H1 (cell line): Measurements from ENCODE around the gene ENPP3. TPM values are rescaled to one million over a fixed set of nuclear protein-coding genes. Genes with fewer than 3 reads are reported as not detected.

Experiments used
- CTCF ChIA-PET: fragments of 300-600 bp; sonication (Branson Sonifier 250); formaldehyde crosslinking; loops from one replicate; lab custom pipeline; 2021; ENCODE audit not compliant: partially characterized antibody; lab: Charles Lee
- POLR2A ChIA-PET: fragments of 300-600 bp; sonication (Branson Sonifier 250); formaldehyde crosslinking; loops from one replicate; lab custom pipeline; 2021; ENCODE audit warnings: inconsistent platforms; ENCODE audit not compliant: partially characterized antibody; lab: Charles Lee
- DNase-seq, 2 experiments: peaks; one replicate each; pipeline versions ENCODE4 v3.0.0 to v3.0.0-alpha.2; 2010 to 2022; ENCODE audit warnings: low spot score in 2 of 2, low read depth in 1 of 2, mixed read lengths in 1 of 2
- FAIRE-seq: peaks from 2 replicates; lab custom pipeline; 2011; peaks lifted over from hg19 to GRCh38; lab: Jason Lieb, UNC
- H2AFZ ChIP-seq: 2 replicates; pipeline ENCODE4 v1.8.1; 2012; ENCODE audit warnings: low read length, inconsistent platforms
- H2AK5ac ChIP-seq: 2 replicates; pipeline ENCODE4 v1.6.1; 2013; ENCODE audit warnings: low read depth, low read length
- H2BK120ac ChIP-seq: replicated peaks from 2 replicates; pipeline ENCODE3; 2013; ENCODE audit warnings: low read depth, low read length, inconsistent platforms
- H2BK12ac ChIP-seq: 2 replicates; pipeline ENCODE4 v1.6.1; 2013; ENCODE audit warnings: low read depth, low read length
- H2BK15ac ChIP-seq: 2 replicates; pipeline ENCODE4 v1.6.1; 2013; ENCODE audit warnings: low read length
- H2BK20ac ChIP-seq: 2 replicates; pipeline ENCODE4 v1.6.1; 2013; ENCODE audit warnings: low read length
- H2BK5ac ChIP-seq: 2 replicates; pipeline ENCODE4 v1.6.1; 2013; ENCODE audit warnings: low read depth, low read length
- H3K14ac ChIP-seq: 2 replicates; pipeline ENCODE4 v1.6.1; 2013; ENCODE audit warnings: inconsistent platforms; ENCODE audit not compliant: insufficient read length
- H3K18ac ChIP-seq: 2 replicates; pipeline ENCODE4 v1.6.1; 2013; ENCODE audit warnings: low read length; ENCODE audit errors: extremely low read depth
- H3K23ac ChIP-seq: 2 replicates; pipeline ENCODE4 v1.6.1; 2013; ENCODE audit warnings: inconsistent platforms; ENCODE audit not compliant: insufficient read length
- H3K23me2 ChIP-seq: 2 replicates; pipeline ENCODE4 v1.6.1; 2013; ENCODE audit warnings: low read depth, low read length
- H3K27ac ChIP-seq: 2 replicates; pipeline ENCODE4 v1.6.1; 2011; ENCODE audit warnings: low read depth, low read length, inconsistent platforms
- H3K27me3 ChIP-seq, 4 experiments: replicated peaks in 1 of 4; 1 replicate in 1 of 4; 2 replicates in 3 of 4; pipeline versions ENCODE4 v1.6.1 to v1.8.1; 2011 to 2013; ENCODE audit warnings: low read length in 3 of 4, mild to moderate bottlenecking in 3 of 4, inconsistent platforms in 2 of 4, mixed read lengths in 2 of 4, moderate library complexity in 1 of 4; ENCODE audit not compliant: control insufficient read depth in 3 of 4, insufficient read depth in 3 of 4; ENCODE audit errors: extremely low read depth in 1 of 4
- H3K36me3 ChIP-seq, 4 experiments: 2 replicates each; pipeline versions ENCODE4 v1.6.1 to v1.8.1; 2011 to 2013; ENCODE audit warnings: mild to moderate bottlenecking in 4 of 4, low read length in 3 of 4, moderate library complexity in 2 of 4, control low read depth in 1 of 4, inconsistent platforms in 1 of 4; ENCODE audit not compliant: insufficient read depth in 4 of 4, control insufficient read depth in 2 of 4
- H3K4ac ChIP-seq: replicated peaks from 2 replicates; pipeline ENCODE3; 2013; ENCODE audit warnings: low read length, low read depth, mixed read lengths, inconsistent platforms; ENCODE audit not compliant: insufficient read length
- H3K4me1 ChIP-seq, 4 experiments: replicated peaks in 1 of 4; 1 replicate in 1 of 4; 2 replicates in 3 of 4; pipeline versions ENCODE4 v1.6.1 to v1.8.1; 2011 to 2013; ENCODE audit warnings: low read length in 3 of 4, inconsistent platforms in 2 of 4, mixed read lengths in 1 of 4; ENCODE audit not compliant: insufficient read depth in 4 of 4, control insufficient read depth in 3 of 4
- H3K4me2 ChIP-seq, 2 experiments: 2 replicates each; pipeline versions ENCODE4 v1.6.1 to v1.8.1; 2011 to 2013; ENCODE audit warnings: low read depth in 2 of 2, low read length in 2 of 2, control low read depth in 1 of 2, inconsistent platforms in 1 of 2, mild to moderate bottlenecking in 1 of 2; ENCODE audit not compliant: insufficient read depth in 1 of 2
- H3K4me3 ChIP-seq, 4 experiments: fragments of 200-600, 300-600 bp in 1 of 4; sonication (generic), shearing (Covaris generic), sonication (Bioruptor Twin) in 1 of 4; 2 replicates each; pipeline versions ENCODE4 v1.5.1 to v1.8.1; 2011 to 2016; ENCODE audit warnings: low read length in 4 of 4, low read depth in 3 of 4, control low read depth in 2 of 4, inconsistent platforms in 2 of 4, mild to moderate bottlenecking in 2 of 4, mixed read lengths in 1 of 4, moderate library complexity in 1 of 4; ENCODE audit not compliant: insufficient read depth in 2 of 4; ENCODE audit errors: extremely low read depth in 1 of 4
- H3K56ac ChIP-seq: replicated peaks from 2 replicates; pipeline ENCODE3; 2013; ENCODE audit warnings: low read depth, mild to moderate bottlenecking, mixed read lengths, low read length, inconsistent platforms; ENCODE audit not compliant: insufficient read length
- H3K79me1 ChIP-seq: 2 replicates; pipeline ENCODE4 v1.6.1; 2013; ENCODE audit warnings: low read depth, low read length, control low read depth
- H3K79me2 ChIP-seq, 2 experiments: 2 replicates each; pipeline versions ENCODE4 v1.6.1 to v1.8.1; 2012 to 2013; ENCODE audit warnings: low read length in 2 of 2, mild to moderate bottlenecking in 2 of 2, inconsistent platforms in 1 of 2; ENCODE audit not compliant: insufficient read depth in 2 of 2, control insufficient read depth in 1 of 2
- H3K9ac ChIP-seq, 4 experiments: replicated peaks in 1 of 4; 1 replicate in 1 of 4; 2 replicates in 3 of 4; pipeline versions ENCODE4 v1.6.1 to v1.8.1; 2011 to 2013; ENCODE audit warnings: low read depth in 3 of 4, low read length in 3 of 4, control low read depth in 2 of 4, mild to moderate bottlenecking in 2 of 4, moderate library complexity in 2 of 4, inconsistent platforms in 1 of 4; ENCODE audit errors: extremely low read depth in 1 of 4
- H3K9me3 ChIP-seq, 2 experiments: 2 replicates each; pipeline versions ENCODE4 v1.6.1 to v1.8.1; 2012 to 2013; ENCODE audit warnings: mild to moderate bottlenecking in 2 of 2, moderate library complexity in 2 of 2, control low read depth in 1 of 2, inconsistent platforms in 1 of 2, low read depth in 1 of 2, low read length in 1 of 2, mixed read lengths in 1 of 2; ENCODE audit not compliant: insufficient read depth in 2 of 2
- H4K20me1 ChIP-seq, 2 experiments: replicated peaks in 1 of 2; 2 replicates each; pipeline versions ENCODE3 to v1.8.1; 2011 to 2013; ENCODE audit warnings: inconsistent platforms in 2 of 2, low read length in 2 of 2, mild to moderate bottlenecking in 1 of 2; ENCODE audit not compliant: insufficient read depth in 2 of 2, control insufficient read depth in 1 of 2
- H4K5ac ChIP-seq: 2 replicates; pipeline ENCODE4 v1.6.1; 2013; ENCODE audit warnings: low read length, low read depth, mixed read lengths, inconsistent platforms; ENCODE audit not compliant: insufficient read length
- H4K8ac ChIP-seq: 2 replicates; pipeline ENCODE4 v1.8.0; 2013; ENCODE audit warnings: mild to moderate bottlenecking, moderate library complexity, low read length, inconsistent platforms; ENCODE audit not compliant: insufficient read depth; ENCODE audit errors: extremely low read depth
- H4K91ac ChIP-seq: replicated peaks from 2 replicates; pipeline ENCODE3; 2013; ENCODE audit warnings: low read length, mixed read lengths, inconsistent platforms; ENCODE audit not compliant: insufficient read length
- BCL11A ChIP-seq, 2 experiments: IDR thresholded peaks; one replicate each; pipeline ENCODE4 v1.6.1; 2011; ENCODE audit warnings: low read depth in 2 of 2, low read length in 2 of 2, mild to moderate bottlenecking in 2 of 2
- SP2 ChIP-seq: IDR thresholded peaks from 2 replicates; pipeline ENCODE4 v1.6.1; 2012; ENCODE audit warnings: mild to moderate bottlenecking, low read length, inconsistent platforms
- USF2 ChIP-seq: IDR thresholded peaks from 2 replicates; pipeline ENCODE4 v1.6.1; 2011; ENCODE audit warnings: low read length, improper control_type of control experiment
- WGBS, 2 experiments: shearing (Covaris generic) in 1 of 2; methylation state at CpG; one replicate each; pipeline versions ENCODE4 v1.1.6 to v1.1.7; 2013 to 2015; ENCODE audit warnings: low lambda C conversion rate in 2 of 2, mixed read lengths in 2 of 2, inconsistent platforms in 1 of 2, low coverage in 1 of 2, missing lambda C conversion rate in 1 of 2; ENCODE audit not compliant: insufficient replicate concordance in 2 of 2, insufficient coverage in 1 of 2, insufficient read length in 1 of 2; ENCODE audit errors: extremely low coverage in 1 of 2, missing lambda C conversion rate in 1 of 2; 5-methylcytosine and 5-hydroxymethylcytosine counted together
- polyA plus RNA-seq, 7 experiments: library from polyadenylated mRNA; depleted of rRNA in 3 of 7; stranded (reverse) in 5 of 7; unstranded in 2 of 7; fragments of >200 nt in 5 of 7; fragments of 200-250 nt in 2 of 7; gene quantifications; 1 replicate in 5 of 7; 2 replicates in 1 of 7; 4 replicates in 1 of 7; pipeline versions ENCODE4 v1.2.1 to v1.2.3, GENCODE V29; 2011 to 2013; ENCODE audit warnings: missing spikeins in 2 of 7, mixed read lengths in 2 of 7
- total RNA-seq: library from RNA; stranded (reverse); fragmentation: NEBNext Ultra II Directional; extraction: Animal tissue kit (Norgen Biotek cat#: 25700); gene quantifications from 2 replicates; pipeline ENCODE4 v1.2.1, GENCODE V29; 2021

The ENPP3 gene
- total and polyA plus RNA-seq, 2 of the 8 experiments (the other 6 are each of a cell fraction or from before 2014, with no cell fraction given) = 0.11 TPM; not detected in 1

GRCh38 chr6:131741688-131742393, 104.7 kb downstream of the ENPP3 start:
- H2BK5ac ChIP-seq = no peak overlapping the region
- no peak overlapping the region for H3K56ac ChIP-seq
- no peak overlapping the region for H4K5ac ChIP-seq
- DNase-seq = no peak
- CTCF ChIA-PET = no interaction called here
- H3K23me2 ChIP-seq = no peaks in the 10 kb centered on the region; the same call in 1 of the 2 replicates
- H3K18ac ChIP-seq = no peak overlapping the region
- H3K27me3 ChIP-seq = no peaks in the 10 kb centered on the region
- H3K4me2 ChIP-seq = no peak overlapping the region
- whole genome bisulfite sequencing, 2 experiments = 90% methylated on average over 3 of the region's 3 CpGs; no CpG with 5 or more reads in 1 of the 2 experiments
- peaks cover 0 to 2% (median 0%) of the 10 kb centered on the region in 4 experiments; a peak in 2 of 7 replicates for H3K4me1 ChIP-seq
- no peak overlapping the region for H2BK20ac ChIP-seq
- no peak overlapping the region for H4K8ac ChIP-seq
- H3K79me2 ChIP-seq = no peaks in the 10 kb centered on the region
- no peak overlapping the region for H2AFZ ChIP-seq
- no peak overlapping the region for H2BK120ac ChIP-seq
- no peak overlapping the region for H2BK15ac ChIP-seq
- no peak overlapping the region for H3K9ac ChIP-seq
- FAIRE-seq = no peak
- H2BK12ac ChIP-seq = no peak overlapping the region
- H2AK5ac ChIP-seq = no peak overlapping the region
- TF ChIP-seq USF2 (no peak), BCL11A (IDR thresholded peaks at IDR 0.05; ENCODE audit: low read depth in 2 of 2, low read length in 2 of 2) (no peak), SP2 (no peak)
- TF ChIP-seq, all 59 proteins: peak for 0
- Histone ChIP-seq H3K23ac (no peak overlapping the region), H3K27ac (no peak overlapping the region), H3K14ac (no peak overlapping the region), H4K20me1 (no peaks in the 10 kb centered on the region), H3K36me3 (no peaks in the 10 kb centered on the region), H3K9me3 (no peaks in the 10 kb centered on the region), H4K91ac (no peak overlapping the region), H3K4ac (no peak overlapping the region), H3K79me1 (no peaks in the 10 kb centered on the region), H3K4me3 (no peak overlapping the region)
- POLR2A ChIA-PET = no interaction called here
